GM19452 (cell line): ENCODE results near the gene IKZF3.
"Not testable (repeated sequence)": the region's sequence is repeated elsewhere in the genome, so short reads cannot be mapped to it uniquely, and the experiment has no call there.

Source experiments
- ATAC-seq: cut with Tn5 transposase; IDR thresholded peaks from one replicate; pipeline ENCODE4 v1.9.1; 2021; ENCODE audit not compliant: unreplicated experiment

Gene IKZF3

DNA sequence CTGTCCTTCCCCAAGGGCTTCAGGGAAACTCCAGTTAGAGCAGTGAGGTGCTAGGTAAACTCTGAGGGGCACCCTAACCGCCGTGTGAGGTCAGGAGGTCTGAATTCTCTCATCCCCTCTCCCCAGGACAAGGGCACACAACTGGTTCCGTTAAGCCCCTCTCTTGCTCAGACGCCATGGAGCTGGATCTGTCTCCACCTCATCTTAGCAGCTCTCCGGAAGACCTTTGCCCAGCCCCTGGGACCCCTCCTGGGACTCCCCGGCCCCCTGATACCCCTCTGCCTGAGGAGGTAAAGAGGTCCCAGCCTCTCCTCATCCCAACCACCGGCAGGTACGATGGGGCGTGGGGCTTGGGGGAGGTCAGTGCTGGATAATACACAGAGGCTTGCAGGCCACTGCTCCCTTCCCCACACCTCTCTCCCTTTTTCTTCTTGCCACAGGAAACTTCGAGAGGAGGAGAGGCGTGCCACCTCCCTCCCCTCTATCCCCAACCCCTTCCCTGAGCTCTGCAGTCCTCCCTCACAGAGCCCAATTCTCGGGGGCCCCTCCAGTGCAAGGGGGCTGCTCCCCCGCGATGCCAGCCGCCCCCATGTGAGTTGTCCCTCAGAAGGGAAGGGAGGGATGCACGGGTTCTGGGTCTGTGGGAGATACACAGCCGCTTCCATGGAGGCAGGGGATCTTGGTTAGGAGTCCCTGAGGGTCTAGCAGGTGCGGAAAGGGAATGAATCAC, 121.8 kb downstream of the IKZF3 start:
- ATAC-seq, result no peak

DNA sequence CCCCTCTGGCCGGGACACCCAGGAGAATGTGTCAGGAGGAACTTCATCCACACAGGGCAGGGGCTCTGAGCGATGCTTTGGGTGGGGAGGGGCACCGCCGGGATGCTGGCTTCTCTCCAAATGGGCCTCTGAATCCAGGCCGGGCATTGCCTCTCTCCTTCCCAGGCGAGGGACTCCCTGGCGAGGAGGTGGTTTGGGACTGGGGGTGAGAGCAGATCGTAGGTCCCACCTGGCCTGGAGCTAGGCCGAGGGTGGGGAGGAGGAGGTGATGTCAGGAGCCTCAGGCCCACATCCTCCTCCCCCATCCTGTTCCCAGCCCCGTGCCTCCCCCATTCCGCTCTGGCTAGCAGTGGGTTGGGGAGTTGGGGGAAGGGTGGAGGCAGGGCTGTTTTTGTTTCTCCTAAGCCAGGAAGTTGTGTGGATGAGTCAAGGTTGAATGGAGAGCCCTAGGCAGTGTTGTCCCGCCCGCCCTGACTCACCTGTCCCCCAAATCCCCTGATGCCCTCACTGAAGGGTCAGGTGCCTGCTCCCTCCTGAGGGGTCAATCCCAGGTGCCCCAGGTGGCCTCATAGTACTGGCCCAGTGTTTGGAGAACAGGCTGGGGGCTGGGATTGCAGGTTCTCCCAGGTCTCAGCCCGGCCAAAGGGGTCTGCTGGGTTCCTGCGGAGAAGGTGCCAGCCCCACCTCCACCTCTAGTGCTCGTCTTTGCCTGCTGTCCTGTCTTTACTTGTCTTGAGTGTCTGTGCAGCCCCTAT, 123.6 kb downstream of the IKZF3 start:
- no peak for ATAC-seq

DNA sequence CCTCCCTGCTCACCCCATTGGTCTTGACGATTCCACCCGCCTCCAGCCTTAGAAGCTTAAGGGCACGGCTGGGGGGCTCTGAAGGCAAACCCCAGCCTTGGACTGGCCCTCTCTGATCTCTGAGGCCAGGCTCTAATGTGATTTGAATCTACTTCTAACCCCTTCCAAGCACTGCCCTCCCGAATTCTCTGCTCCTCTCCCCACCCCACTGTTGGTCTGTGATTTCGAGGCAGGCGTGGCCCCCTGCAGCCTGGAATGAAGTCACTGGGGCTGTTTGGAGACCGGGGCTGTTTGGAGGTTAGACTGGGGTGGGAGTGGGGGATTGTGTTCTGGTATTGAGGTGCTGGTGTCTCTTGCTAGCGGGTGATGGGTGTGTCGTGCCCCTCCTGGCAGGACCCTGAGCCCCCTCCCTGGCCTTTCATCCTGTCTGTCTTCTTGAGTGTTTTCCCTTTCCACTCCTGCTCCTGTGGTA, 124.2 kb downstream of the IKZF3 start:
- ATAC-seq, result no peak

DNA sequence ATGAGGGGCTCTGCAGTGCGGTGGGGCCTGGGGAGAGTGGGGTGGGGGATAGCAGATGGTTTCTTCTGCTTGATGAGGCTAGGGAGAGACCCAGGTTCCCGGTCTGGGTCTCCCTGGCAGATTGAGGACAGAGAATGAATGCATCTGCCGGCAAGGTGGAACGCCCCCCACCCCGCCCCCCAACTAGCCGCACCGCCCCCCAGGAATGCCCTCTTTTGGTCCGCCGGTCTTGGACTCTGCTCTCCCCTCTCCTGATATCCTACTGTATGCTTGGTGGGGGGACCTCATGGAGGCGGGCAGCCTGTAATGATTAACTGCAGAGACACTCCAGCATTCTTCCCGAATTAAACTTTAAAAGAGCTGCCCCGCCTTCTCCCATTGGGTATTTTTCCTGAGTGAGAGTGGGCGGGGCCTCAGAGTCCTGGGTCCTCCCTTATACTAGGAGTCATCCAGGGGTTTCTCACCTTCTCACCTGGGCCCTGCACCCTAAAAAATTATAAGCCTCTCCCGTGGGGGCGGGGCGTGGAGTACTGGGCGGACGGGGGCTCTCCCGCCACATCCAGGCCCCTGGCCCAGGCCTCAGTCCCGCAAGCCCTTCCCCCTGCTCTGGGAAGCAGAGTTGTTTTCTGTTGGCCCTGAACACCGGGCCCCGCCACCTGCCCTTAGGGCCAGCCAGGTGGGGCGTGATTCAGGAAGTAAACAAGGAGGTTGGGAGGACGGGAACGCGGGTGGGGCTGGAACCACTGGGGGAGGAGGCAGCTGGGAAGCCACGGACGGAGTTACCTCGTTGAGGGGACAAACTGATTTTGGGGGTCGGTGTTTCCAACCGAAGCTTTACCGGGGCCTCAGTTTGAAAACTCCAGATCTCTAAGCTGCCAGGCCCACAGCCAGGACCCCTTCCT, 124.9 kb downstream of the IKZF3 start:
- ATAC-seq, result no peak

DNA sequence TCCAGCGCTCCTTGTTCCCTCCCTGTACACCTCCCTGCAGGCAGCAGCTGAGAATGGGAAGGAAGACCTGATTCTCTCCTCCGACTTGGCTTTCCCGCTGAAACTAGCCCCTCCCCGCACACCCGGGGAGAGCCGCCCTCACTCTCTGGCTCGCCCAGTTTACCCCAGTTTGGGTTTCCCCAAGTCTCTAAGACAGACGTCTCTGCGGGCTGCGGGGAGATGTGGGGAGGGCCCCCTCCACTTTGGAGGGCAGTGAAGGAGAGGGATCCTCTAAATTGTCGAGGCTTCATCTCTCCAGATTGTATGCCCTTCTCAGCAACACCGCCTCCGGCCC, 125.6 kb downstream of the IKZF3 start:
- no peak for ATAC-seq

DNA sequence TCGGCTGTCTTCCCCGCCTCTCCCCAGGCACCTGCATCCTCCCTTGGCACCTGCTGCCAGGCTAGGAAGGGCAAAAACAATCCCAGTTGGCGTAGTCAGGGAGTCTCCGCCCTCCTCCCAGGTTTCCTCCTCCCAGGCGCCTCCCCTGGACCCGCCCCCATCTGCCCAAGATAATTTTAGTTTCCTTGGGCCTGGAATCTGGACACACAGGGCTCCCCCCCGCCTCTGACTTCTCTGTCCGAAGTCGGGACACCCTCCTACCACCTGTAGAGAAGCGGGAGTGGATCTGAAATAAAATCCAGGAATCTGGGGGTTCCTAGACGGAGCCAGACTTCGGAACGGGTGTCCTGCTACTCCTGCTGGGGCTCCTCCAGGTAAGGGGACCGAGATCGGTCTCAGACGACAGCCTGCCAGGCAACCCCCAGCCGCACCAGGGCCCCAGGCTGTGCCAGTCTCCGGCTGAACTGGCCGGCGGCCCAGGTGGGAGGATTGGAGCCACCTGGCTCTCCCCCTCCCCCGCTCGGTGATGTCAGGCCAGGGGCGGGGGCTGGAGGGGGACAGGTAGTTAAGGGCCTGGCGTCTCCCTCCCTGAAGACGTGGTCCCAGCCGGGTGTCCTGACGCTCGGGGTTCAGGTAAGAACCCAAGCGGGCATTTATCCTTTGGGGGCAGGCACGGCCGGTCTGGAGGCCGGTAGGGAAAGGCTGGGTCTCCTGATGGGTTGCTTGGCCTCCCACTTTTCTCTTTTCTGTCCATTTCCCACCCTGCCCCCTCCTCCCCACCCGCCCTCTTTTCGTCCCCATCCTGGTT, 126.1 kb downstream of the IKZF3 start, which contains the start of gene GRB7:
Gene GRB7 (plus strand): TSS at position 179 of the 808 bp plus-strand sequence. CDS start 4,364 bp downstream, outside the sequence.
- no peak for ATAC-seq

DNA sequence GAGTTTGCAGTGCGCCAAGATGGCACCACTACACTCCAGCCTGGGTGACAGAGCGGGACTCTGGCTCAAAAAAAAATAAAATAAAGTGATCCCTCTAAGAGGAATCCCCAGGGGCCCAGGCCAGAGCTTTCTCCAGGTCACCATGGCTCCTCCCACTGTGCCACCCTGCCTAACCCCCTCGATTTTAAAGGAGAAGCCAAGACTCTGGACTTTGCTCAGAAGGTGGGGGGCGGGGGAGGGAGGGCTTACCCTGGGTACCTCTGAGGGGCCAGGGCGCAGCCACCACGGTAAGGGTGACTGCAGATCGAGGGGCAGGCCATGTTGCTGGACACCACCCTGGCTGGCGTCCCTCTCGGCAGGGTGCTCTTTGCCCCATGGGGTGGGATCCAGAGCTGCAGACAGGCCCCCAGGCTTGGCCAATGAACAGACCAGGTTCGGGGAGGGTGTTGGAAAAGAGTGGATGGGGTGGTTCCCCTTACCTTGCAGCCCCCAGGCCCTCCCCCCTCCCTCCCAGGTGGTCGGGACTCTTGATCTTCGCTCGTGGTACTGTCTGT, 126.8 kb downstream of the IKZF3 start:
- ATAC-seq, result no peak

DNA sequence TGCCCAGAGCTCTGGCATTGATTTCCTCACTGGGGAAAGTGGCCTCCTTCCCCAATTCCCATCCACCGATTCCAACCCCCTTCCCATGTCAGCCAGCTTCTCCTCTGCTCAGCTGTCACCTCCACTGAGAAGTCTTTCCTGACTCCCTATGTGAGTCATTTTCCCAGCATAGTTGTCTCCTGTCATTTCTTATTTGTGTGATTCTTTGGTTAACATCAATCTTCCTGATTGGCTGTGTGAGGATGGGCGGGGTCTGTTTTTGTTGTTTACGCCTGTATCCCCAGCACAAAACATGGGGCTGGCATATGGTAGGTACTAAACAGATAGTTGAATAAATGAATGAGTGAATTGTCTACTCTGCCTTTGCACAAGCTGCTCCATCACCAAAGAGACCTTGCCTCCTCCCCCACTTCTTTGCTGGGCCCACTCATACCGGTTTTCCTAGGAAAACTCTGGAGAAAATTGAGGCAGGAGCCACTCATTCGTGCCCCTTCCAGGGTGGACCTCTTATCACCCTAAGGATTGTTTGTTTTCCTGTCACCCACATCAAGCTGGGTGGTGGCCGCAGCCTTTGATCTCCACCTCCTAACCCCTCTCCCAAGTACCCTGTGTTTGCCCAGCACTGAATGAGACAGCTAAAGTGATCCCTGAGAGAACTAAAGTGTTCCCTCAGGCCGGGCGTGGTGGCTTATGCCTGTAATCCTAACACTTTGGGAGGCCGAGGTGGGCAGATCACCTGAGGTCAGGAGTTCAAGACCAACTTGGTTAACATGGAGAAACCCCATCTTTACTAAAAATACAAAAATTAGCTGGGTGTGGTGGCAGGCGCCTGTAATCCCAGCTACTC, 127.6 kb downstream of the IKZF3 start:
- no peak for ATAC-seq

DNA sequence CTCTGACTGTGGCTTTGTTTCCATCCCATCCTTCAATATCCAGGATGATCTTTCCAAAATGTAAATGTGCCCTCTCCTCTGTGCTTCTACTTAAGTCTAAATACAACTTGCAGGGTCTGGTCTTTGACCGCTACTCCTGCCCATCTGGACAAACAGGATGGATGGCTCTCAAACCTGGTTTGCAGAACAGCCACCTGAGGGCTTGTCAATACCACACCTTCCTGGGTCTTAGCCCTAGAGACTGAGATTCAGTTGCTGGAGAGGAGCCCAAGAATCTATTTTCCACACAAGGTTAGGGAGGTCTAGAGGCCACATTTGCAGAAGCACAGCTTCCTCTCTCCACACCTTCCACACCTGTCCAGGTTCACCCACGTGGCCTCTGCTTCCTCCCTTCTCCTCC, 128.2 kb downstream of the IKZF3 start:
- no peak for ATAC-seq

DNA sequence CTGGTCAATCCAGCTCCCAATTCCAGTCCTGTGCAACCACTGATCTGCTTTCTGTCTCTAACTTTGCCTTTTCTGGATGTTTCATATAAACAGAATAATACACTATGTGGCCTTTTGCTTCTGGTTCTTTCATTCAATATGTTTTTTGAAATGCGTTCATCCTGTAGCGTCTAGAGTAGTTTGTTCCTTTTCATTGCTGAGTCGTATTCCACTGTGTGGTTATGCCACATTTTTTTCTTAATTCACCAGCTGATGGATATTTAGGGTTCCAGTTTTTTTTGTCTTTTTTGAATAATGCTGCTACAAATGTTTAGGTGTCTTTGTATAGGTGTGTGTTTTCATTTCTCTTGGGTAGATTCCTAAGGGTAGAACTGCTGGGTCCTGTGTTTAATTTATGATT, 131.5 kb downstream of the IKZF3 start:
- ATAC-seq, result no peak

DNA sequence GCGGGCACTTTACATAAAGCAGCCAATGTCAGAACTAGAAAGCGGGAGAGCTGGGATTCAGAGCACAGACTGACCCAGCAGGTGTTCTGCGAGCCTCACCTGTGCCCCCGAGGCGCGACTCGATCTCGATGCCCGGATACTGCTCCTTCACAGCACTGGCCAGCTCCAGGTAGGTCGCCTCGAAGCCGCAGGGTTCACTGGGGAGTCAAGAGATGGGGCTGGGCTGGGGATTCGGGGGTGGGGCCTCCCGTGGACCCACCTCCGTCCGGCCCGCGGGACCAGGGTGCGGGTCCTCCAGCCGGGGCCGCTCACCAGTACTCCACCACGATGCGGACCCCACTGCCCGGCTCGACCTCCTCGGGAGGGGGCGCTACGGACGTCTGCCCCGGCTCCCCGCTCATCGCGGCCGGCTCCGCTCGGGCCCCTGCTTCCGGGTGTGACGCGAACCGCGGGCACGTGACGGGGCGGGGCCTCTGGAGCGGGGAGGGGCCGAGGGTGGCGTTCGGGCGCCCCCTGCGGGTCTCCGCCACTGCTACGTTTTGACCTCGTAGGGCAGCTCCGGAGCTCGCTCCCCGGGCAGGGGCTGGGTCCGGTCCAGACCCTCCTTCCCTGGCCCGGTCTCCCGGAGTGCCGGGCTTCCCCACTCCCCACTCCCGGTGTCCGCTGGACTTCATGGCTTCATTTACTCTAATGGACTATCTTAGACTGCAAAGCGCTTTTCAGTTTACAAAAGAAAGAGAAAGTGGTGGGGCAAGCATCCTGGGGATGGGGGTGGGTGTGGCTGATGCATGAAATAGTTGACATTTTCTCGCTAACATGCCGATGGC, 133.8 kb downstream of the IKZF3 start, which contains the start of gene MIEN1:
Gene MIEN1 (minus strand): TSS at position 438 of the 827 bp plus-strand sequence. CDS start 37 bp downstream, at position 401.
- peak; percentile 85 for ATAC-seq

DNA sequence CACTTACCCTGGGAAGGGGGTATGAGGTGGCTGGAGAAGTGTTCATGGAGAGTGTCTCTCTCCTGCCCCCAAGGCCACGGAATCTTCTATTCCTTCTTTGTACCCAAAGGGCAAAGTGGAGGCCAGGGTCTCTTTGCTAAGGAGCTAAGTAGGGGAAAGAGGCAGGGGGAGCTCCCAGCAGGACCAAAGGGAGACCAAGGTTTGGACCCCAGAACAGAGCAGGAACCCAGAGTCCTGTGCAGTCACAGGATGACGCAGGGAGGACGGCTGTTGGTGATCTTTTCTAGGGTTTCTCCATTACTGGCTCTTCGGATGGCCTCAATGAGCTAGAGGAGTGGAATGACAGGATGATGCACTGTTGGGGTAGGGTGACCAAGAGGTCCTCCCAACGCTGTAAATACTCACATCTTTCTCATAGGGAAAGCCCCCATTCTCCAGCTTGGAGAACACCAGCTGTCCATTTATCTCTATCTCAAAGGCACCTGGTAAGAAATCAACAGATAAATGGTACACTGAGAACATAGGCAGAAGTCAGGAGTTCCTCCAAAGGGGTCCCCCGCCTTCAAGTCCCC, 134.7 kb downstream of the IKZF3 start:
- no peak for ATAC-seq

DNA sequence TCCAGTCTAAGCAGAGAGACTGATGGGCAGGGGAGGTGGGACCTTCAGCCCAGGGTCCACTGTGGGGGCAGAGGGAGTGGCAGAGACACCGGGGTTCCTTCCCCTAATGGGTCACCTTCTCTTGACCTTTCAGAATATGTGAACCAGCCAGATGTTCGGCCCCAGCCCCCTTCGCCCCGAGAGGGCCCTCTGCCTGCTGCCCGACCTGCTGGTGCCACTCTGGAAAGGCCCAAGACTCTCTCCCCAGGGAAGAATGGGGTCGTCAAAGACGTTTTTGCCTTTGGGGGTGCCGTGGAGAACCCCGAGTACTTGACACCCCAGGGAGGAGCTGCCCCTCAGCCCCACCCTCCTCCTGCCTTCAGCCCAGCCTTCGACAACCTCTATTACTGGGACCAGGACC, 136.6 kb downstream of the IKZF3 start:
- no peak for ATAC-seq

DNA sequence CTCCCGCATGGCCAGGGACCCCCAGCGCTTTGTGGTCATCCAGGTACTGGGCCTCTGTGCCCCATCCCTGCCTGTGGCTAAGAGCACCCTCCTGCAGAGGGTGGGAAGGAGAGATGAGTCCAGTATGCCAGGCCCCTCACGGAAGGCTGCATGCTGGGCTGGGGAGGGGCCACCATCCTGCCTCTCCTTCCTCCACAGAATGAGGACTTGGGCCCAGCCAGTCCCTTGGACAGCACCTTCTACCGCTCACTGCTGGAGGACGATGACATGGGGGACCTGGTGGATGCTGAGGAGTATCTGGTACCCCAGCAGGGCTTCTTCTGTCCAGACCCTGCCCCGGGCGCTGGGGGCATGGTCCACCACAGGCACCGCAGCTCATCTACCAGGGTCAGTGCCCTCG, 137.5 kb downstream of the IKZF3 start:
- no peak for ATAC-seq

DNA sequence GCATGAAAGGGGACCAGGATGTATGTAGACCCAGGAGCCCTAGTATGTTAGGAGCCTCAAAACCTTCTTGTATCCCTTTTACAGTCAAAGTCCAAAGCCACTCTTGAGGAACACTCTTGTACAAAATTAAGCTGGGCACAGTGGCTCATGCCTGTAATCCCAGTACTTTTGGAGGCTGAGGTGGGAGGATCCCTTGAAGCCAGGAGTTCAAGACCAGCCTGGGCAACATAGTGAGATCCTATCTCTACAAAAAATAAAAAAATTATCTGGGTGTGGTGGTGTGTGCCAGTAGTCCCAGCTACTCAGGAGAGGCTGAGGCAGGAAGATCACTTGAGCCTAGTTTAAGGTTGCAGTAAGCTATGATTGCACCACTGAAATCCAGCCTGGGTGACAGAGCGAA, 138.2 kb downstream of the IKZF3 start:
- ATAC-seq, result not testable (repeated sequence)

DNA sequence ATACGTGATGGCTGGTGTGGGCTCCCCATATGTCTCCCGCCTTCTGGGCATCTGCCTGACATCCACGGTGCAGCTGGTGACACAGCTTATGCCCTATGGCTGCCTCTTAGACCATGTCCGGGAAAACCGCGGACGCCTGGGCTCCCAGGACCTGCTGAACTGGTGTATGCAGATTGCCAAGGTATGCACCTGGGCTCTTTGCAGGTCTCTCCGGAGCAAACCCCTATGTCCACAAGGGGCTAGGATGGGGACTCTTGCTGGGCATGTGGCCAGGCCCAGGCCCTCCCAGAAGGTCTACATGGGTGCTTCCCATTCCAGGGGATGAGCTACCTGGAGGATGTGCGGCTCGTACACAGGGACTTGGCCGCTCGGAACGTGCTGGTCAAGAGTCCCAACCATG, 139.4 kb downstream of the IKZF3 start:
- no peak for ATAC-seq

DNA sequence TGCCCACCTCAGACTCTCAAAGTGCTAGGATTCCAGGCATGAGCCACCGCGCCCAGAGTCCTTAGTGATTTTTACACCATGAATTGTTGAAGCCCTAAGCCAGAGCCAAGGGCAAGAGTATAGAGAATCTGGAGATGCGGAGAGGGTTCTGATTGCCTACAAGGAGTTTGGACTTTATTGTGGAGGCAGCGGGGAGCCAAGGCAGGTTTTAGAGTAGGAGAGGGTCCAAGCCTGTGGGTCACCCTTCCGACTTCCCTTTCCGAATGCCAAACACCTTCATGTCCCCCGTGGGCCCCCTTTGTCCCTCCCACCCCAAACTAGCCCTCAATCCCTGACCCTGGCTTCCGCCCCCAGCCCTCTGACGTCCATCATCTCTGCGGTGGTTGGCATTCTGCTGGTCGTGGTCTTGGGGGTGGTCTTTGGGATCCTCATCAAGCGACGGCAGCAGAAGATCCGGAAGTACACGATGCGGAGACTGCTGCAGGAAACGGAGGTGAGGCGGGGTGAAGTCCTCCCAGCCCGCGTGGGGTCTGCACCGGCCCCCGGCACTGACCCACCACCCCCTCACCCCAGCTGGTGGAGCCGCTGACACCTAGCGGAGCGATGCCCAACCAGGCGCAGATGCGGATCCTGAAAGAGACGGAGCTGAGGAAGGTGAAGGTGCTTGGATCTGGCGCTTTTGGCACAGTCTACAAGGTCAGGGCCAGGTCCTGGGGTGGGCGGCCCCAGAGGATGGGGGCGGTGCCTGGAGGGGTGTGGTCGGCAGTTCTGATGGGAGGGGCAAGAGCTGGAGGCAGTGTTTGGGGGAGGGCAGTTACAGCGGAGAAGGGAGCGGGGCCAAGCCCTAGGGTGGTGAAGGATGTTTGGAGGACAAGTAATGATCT, 140.9 kb downstream of the IKZF3 start:
- no peak for ATAC-seq
